ENCODE measurements around the gene NEU1.

DNA sequence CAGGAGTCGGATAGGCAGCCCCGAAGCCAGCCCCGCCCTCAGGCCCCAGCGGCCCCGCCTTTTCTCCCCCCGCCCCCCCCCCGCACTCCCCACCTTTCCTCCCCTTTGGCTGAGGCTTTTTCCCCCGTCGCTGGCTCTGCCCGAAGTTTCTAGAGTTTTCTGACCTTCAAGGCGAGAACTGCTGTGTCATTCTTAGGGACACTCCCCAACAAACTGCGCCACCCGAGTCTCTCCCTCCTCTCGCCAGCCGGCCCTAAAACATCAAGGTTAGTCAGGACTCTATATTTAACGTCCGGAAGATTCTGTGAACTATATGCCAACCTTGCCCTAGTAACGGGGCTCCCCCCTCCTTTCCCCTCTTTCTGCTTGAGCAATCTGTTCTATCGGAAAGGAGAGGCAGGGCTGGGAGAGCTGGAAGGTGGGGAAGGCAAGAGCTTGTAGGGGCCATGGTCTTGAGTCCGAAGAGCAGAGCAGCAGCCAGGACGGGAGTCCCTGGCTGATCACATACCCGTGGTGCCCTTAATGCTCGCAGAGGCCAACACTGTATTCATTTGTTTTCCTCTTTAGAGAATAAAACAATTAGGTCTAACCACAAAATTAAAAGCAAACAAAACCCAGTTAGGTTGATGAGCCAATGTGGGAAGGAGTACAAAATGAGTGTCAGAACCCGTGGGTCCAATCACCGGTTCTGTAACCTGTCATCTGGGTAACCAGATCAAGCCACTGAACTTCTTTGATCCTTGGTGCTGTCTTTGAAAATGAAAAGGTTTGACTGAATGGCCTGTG is 40.4 kb downstream of the NEU1 start:
- TF ChIP-seq, protein P1, sequence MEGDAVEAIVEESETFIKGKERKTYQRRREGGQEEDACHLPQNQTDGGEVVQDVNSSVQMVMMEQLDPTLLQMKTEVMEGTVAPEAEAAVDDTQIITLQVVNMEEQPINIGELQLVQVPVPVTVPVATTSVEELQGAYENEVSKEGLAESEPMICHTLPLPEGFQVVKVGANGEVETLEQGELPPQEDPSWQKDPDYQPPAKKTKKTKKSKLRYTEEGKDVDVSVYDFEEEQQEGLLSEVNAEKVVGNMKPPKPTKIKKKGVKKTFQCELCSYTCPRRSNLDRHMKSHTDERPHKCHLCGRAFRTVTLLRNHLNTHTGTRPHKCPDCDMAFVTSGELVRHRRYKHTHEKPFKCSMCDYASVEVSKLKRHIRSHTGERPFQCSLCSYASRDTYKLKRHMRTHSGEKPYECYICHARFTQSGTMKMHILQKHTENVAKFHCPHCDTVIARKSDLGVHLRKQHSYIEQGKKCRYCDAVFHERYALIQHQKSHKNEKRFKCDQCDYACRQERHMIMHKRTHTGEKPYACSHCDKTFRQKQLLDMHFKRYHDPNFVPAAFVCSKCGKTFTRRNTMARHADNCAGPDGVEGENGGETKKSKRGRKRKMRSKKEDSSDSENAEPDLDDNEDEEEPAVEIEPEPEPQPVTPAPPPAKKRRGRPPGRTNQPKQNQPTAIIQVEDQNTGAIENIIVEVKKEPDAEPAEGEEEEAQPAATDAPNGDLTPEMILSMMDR (IDR thresholded peaks at IDR 0.05), result no peak
- TF ChIP-seq POLR2A (IDR thresholded peaks at IDR 0.05), result peak; percentile 69 to 86 (median 84)
